Measurements from ENCODE around the gene TFCP2L1.

The TFCP2L1 gene

GRCh38 chr2:121167411-121167810 is 117.6 kb downstream of the TFCP2L1 start:
- no peaks in the 10 kb centered on the region for H3K4me1 ChIP-seq (ENCODE audit: insufficient read depth, low read length, severe bottlenecking)

More at GRCh38 chr2:121167411-121167810, 117.6 kb downstream of the TFCP2L1 start:
- Histone ChIP-seq H3K9me2 (ENCODE audit: low read depth, low read length) (no peaks in the 10 kb centered on the region), H3K9me3 (ENCODE audit: low read length) (peaks cover 4% of the 10 kb centered on the region; the same call in 1 of the 2 replicates), H3K4me3 (ENCODE audit: low read depth, low read length, poor library complexity, severe bottlenecking) (no peak overlapping the region), H3K4me2 (ENCODE audit: low read length) (no peak overlapping the region), H3K79me2 (ENCODE audit: insufficient read depth, low read length) (no peaks in the 10 kb centered on the region), H3K27ac (ENCODE audit: low read depth, low read length, poor library complexity, severe bottlenecking) (no peak overlapping the region), H3K36me3 (ENCODE audit: insufficient read depth, low read length) (no peaks in the 10 kb centered on the region), H4K20me1 (ENCODE audit: insufficient read depth, low read length) (no peaks in the 10 kb centered on the region), H3K27me3 (ENCODE audit: insufficient read depth, low read length) (peaks cover 5% of the 10 kb centered on the region; the same call in 1 of the 2 replicates), H2AFZ (ENCODE audit: low read length) (no peak overlapping the region), H3F3A (ENCODE audit: insufficient read depth, low read length) (no peaks in the 10 kb centered on the region), H3K9ac (ENCODE audit: low read length) (no peak overlapping the region)
- TF ChIP-seq CTCF (IDR thresholded peaks at IDR 0.05; ENCODE audit: low read length) (no peak), EZH2 (IDR thresholded peaks at IDR 0.05; ENCODE audit: borderline replicate concordance, low read length) (no peak)

Data from OCI-LY1 (cell line).